Natural killer cell (primary cell): ENCODE results near the gene RASGRP4. TPM values are rescaled to one million over a fixed set of nuclear protein-coding genes. Genes with fewer than 3 reads are reported as not detected.
A peak's percentile ranks its signal among the peaks of the same experiment; 100 is the strongest.

Experiments used
- ATAC-seq, 3 donors: fragments of 150-1000 bp in 2 of 3; fragments of 200-7000 bp in 1 of 3; cut with Tn5 transposase; 1 replicate in 1 of 3; 2 replicates in 2 of 3; pipeline ENCODE4 v1.10.0; 2021; ENCODE audit warnings: mild to moderate bottlenecking in 2 of 3, moderate library complexity in 2 of 3
- DNase-seq, 2 donors: peaks; one replicate each; pipeline versions ENCODE4 v3.0.0 to v3.0.0-alpha.2; 2013 to 2021; ENCODE audit warnings: mixed read lengths in 1 of 2
- H3K27ac ChIP-seq: one replicate; pipeline ENCODE4 v1.5.1; 2013; ENCODE audit warnings: mild to moderate bottlenecking, low read length
- H3K27me3 ChIP-seq: one replicate; pipeline ENCODE4 v1.6.1; 2013; ENCODE audit warnings: low read length; ENCODE audit not compliant: control insufficient read depth, insufficient read depth
- H3K36me3 ChIP-seq: one replicate; pipeline ENCODE4 v1.6.1; 2013; ENCODE audit warnings: low read length; ENCODE audit not compliant: control insufficient read depth, insufficient read depth
- H3K4me1 ChIP-seq: one replicate; pipeline ENCODE4 v1.6.1; 2013; ENCODE audit warnings: low read length; ENCODE audit not compliant: control insufficient read depth, insufficient read depth
- H3K4me3 ChIP-seq: one replicate; pipeline ENCODE4 v1.5.1; 2013; ENCODE audit warnings: low read length
- H3K9me3 ChIP-seq: one replicate; pipeline ENCODE4 v1.6.1; 2013; ENCODE audit warnings: low read length; ENCODE audit not compliant: control insufficient read depth, insufficient read depth
- H3K27ac Mint-ChIP-seq, 2 donors: one replicate each; pipeline ENCODE4 v1.8.0; 2022; ENCODE audit warnings: mild to moderate bottlenecking in 2 of 2, mixed read lengths in 2 of 2, moderate library complexity in 1 of 2
- H3K27me3 Mint-ChIP-seq, 2 donors: one replicate each; pipeline ENCODE4 v1.8.0; 2022; ENCODE audit warnings: low read depth in 2 of 2, mixed read lengths in 2 of 2
- H3K36me3 Mint-ChIP-seq: one replicate; pipeline ENCODE4 v1.8.0; 2022; ENCODE audit warnings: mixed read lengths
- H3K4me1 Mint-ChIP-seq, 2 donors: one replicate each; pipeline ENCODE4 v1.8.0; 2022; ENCODE audit warnings: mixed read lengths in 2 of 2
- H3K4me3 Mint-ChIP-seq: one replicate; pipeline ENCODE4 v1.8.0; 2022; ENCODE audit warnings: mild to moderate bottlenecking, moderate library complexity, mixed read lengths
- H3K9me3 Mint-ChIP-seq, 2 donors: one replicate each; pipeline ENCODE4 v1.8.0; 2022; ENCODE audit warnings: mixed read lengths in 2 of 2
- CTCF ChIP-seq: fragments of 200-600 bp; IDR thresholded peaks from one replicate; pipeline ENCODE4 v1.8.0; 2022; ENCODE audit warnings: antibody characterized with exemption
- WGBS: methylation state at CpG from one replicate; pipeline ENCODE4 v1.1.7; 2013; ENCODE audit warnings: missing lambda C conversion rate; ENCODE audit not compliant: insufficient coverage; 5-methylcytosine and 5-hydroxymethylcytosine counted together
- intact Hi-C: fragments of 100-400 bp; cut with micrococcal nuclease; formaldehyde crosslinking; loops from one replicate; pipeline ENCODE4 v1.14.2; 2022
- total RNA-seq, 4 donors: library from RNA; stranded (reverse); fragments of 120-200 nt in 1 of 4; gene quantifications; one replicate each; pipeline versions ENCODE4 v1.2.3 to v1.2.4, GENCODE V29; 2013 to 2022

The RASGRP4 gene
- total RNA-seq, 3 donors from 2014 or later (not counting 1 experiment from before 2014, with no cell fraction given), result 2.3 to 9.3 (median 5.7) TPM

- Mint-ChIP-seq H3K4me3 (peak within 1 kb of the TSS; percentile 94), H3K27me3 (peaks cover 20 to 24% of the 10 kb centered on the region in 2 donors), H3K27ac (peak within 1 kb of the TSS; percentile 72 to 90), H3K4me1 (peaks cover 13 to 19% of the 10 kb centered on the region in 2 donors), H3K9me3 (no peaks in the 10 kb centered on the region), H3K36me3 (peaks cover under 1% of the 10 kb centered on the region)
- intact Hi-C loops, result loop anchor here (2.0 kb wide), 1 partner anchor 14 kb away; the partner anchor contains the start of gene PSMD8
- Histone ChIP-seq H3K4me1 (peaks cover 35% of the 10 kb centered on the region), H3K27ac (no peak within 1 kb of the TSS), H3K27me3 (peaks cover 16% of the 10 kb centered on the region), H3K4me3 (peak within 1 kb of the TSS; percentile 30), H3K36me3 (peaks cover 9% of the 10 kb centered on the region), H3K9me3 (no peaks in the 10 kb centered on the region)
- TF ChIP-seq CTCF, result no peak
- no peak for ATAC-seq
- WGBS, result 1% methylated on average over 39 of the region's 46 CpGs
- DNase-seq, result no peak
These were observed 37.5 kb downstream of the RASGRP4 start, which contains the start of gene SPRED3 for GRCh38 chr19:38388349-38389100. TSS of gene SPRED3 (plus strand) at chr19:38388697. CDS start at chr19:38390303, 1,606 bp downstream.

- Mint-ChIP-seq H3K27ac (peak within 1 kb of the TSS; percentile 72 to 90), H3K4me1 (peaks cover 12 to 19% of the 10 kb centered on the region in 2 donors), H3K36me3 (peaks cover 9% of the 10 kb centered on the region), H3K9me3 (no peaks in the 10 kb centered on the region), H3K27me3 (peaks cover 13 to 20% of the 10 kb centered on the region in 2 donors), H3K4me3 (peak within 1 kb of the TSS; percentile 94)
- Histone ChIP-seq H3K27ac (no peak within 1 kb of the TSS), H3K4me1 (peaks cover 35% of the 10 kb centered on the region), H3K9me3 (no peaks in the 10 kb centered on the region), H3K4me3 (peak within 1 kb of the TSS; percentile 30), H3K36me3 (peaks cover 16% of the 10 kb centered on the region), H3K27me3 (peaks cover 16% of the 10 kb centered on the region)
- intact Hi-C loops, result loop anchor here (2.0 kb wide), 1 partner anchor 13 kb away; the partner anchor contains the start of gene PSMD8
- no peak for TF ChIP-seq CTCF
- ATAC-seq (peak; percentile 76 to 82 (median 78)), DNase-seq (peak; percentile 74 to 88)
- under 1% methylated on average over 51 of the region's 51 CpGs for WGBS
These were observed 38.3 kb downstream of the RASGRP4 start, which contains the start of gene GGN for GRCh38 chr19:38387550-38388348. TSS of gene GGN (minus strand) at chr19:38388034. CDS start at chr19:38387261, 773 bp downstream.

GRCh38 chr19:38386971-38387549, 39.0 kb downstream of the RASGRP4 start:
- H3K4me1 ChIP-seq, result peaks cover 35% of the 10 kb centered on the region
- peaks cover 12 to 19% of the 10 kb centered on the region in 2 donors for H3K4me1 Mint-ChIP-seq
- DNase-seq (no peak), ATAC-seq (no peak)
- peaks cover 13 to 20% of the 10 kb centered on the region in 2 donors for H3K27me3 Mint-ChIP-seq
- TF ChIP-seq CTCF, result no peak
- H3K9me3 ChIP-seq, result no peaks in the 10 kb centered on the region
- intact Hi-C loops, result no loop called here
- H3K27ac ChIP-seq, result no peak overlapping the region
- 6% methylated on average over 36 of the region's 36 CpGs for WGBS
- H3K4me3 Mint-ChIP-seq, result peak overlapping the region; percentile 94
- no peaks in the 10 kb centered on the region for H3K9me3 Mint-ChIP-seq
- peak overlapping the region; percentile 30 for H3K4me3 ChIP-seq
- peak overlapping the region; percentile 72 to 90 for H3K27ac Mint-ChIP-seq
- peaks cover 21% of the 10 kb centered on the region for H3K36me3 ChIP-seq
- H3K27me3 ChIP-seq, result peaks cover 16% of the 10 kb centered on the region
- peaks cover 11% of the 10 kb centered on the region for H3K36me3 Mint-ChIP-seq
